ENCODE results near the gene MLST8.

The MLST8 gene

GRCh38 chr16:2206780-2207433 lies 1.7 kb downstream of the MLST8 start:
- no peaks in the 10 kb centered on the region; the same call in 1 of the 2 replicates for H3K36me3 ChIP-seq (replicated peaks; ENCODE audit: insufficient read depth, low read length)

GRCh38 chr16:2207872-2208271 lies 2.6 kb downstream of the MLST8 start:
- Histone ChIP-seq H3K4me1 (ENCODE audit: low read length) (peaks cover 7% of the 10 kb centered on the region), H3K4me3 (ENCODE audit: low read length) (no peak overlapping the region), H3K4me2 (ENCODE audit: low read depth, low read length) (no peak overlapping the region), H3K27ac (ENCODE audit: low read length) (no peak overlapping the region), H3F3A (ENCODE audit: insufficient read depth, low read length) (0 out of 2 replicates have a peak, but pooled peaks cover 3% of the 10 kb centered on the region), H3K27me3 (replicated peaks; ENCODE audit: insufficient read depth, low read length) (no peaks in the 10 kb centered on the region; the same call in none of the 2 replicates), H4K20me1 (ENCODE audit: insufficient read depth, low read length) (no peaks in the 10 kb centered on the region), H2AFZ (ENCODE audit: low read length) (no peak overlapping the region), H3K9me3 (replicated peaks; ENCODE audit: insufficient read depth, low read length) (no peaks in the 10 kb centered on the region), H3K36me3 (replicated peaks; ENCODE audit: insufficient read depth, low read length) (no peaks in the 10 kb centered on the region; the same call in 1 of the 2 replicates), H3K9me2 (replicated peaks; ENCODE audit: insufficient read depth, low read length) (no peaks in the 10 kb centered on the region), H3K9ac (ENCODE audit: low read length) (no peak overlapping the region), H3K79me2 (ENCODE audit: low read length) (peaks cover 31% of the 10 kb centered on the region)
- TF ChIP-seq EZH2phosphoT487 (IDR thresholded peaks at IDR 0.05; ENCODE audit: low read length) (no peak), EZH2 (optimal IDR thresholded peaks at IDR 0.05; ENCODE audit: low read depth, low read length) (no peak), CTCF (IDR thresholded peaks at IDR 0.05; ENCODE audit: low read length) (no peak)
- no peak for DNase-seq

More at GRCh38 chr16:2206780-2207433, 1.7 kb downstream of the MLST8 start:
- H3K9me2 ChIP-seq (replicated peaks; ENCODE audit: insufficient read depth, low read length) = no peaks in the 10 kb centered on the region
- H3K9ac ChIP-seq (ENCODE audit: low read length) = no peak overlapping the region
- H3K4me1 ChIP-seq (ENCODE audit: low read length) = peaks cover 6% of the 10 kb centered on the region
- DNase-seq = no peak
- H3K79me2 ChIP-seq (ENCODE audit: low read length) = peaks cover 27% of the 10 kb centered on the region
- no peaks in the 10 kb centered on the region for H3K9me3 ChIP-seq (replicated peaks; ENCODE audit: insufficient read depth, low read length)
- H3K4me2 ChIP-seq (ENCODE audit: low read depth, low read length) = peak overlapping the region; percentile 100; the same call in 1 of the 2 replicates
- 0 out of 2 replicates have a peak, but pooled peaks cover 3% of the 10 kb centered on the region for H3F3A ChIP-seq (ENCODE audit: insufficient read depth, low read length)
- H4K20me1 ChIP-seq (ENCODE audit: insufficient read depth, low read length) = no peaks in the 10 kb centered on the region
- no peak overlapping the region for H3K4me3 ChIP-seq (ENCODE audit: low read length)
- H3K27ac ChIP-seq (ENCODE audit: low read length) = no peak overlapping the region
- TF ChIP-seq EZH2 (optimal IDR thresholded peaks at IDR 0.05; ENCODE audit: low read depth, low read length) = no peak
- no peak for TF ChIP-seq EZH2phosphoT487 (IDR thresholded peaks at IDR 0.05; ENCODE audit: low read length)
- no peak for TF ChIP-seq CTCF (IDR thresholded peaks at IDR 0.05; ENCODE audit: low read length)
- no peak overlapping the region for H2AFZ ChIP-seq (ENCODE audit: low read length)
- peaks cover 5% of the 10 kb centered on the region for H3K27me3 ChIP-seq (replicated peaks; ENCODE audit: insufficient read depth, low read length)

GRCh38 chr16:2208308-2208707 lies 3.1 kb downstream of the MLST8 start:
- Histone ChIP-seq H3K79me2 (ENCODE audit: low read length) (peaks cover 35% of the 10 kb centered on the region), H3K9me2 (replicated peaks; ENCODE audit: insufficient read depth, low read length) (no peaks in the 10 kb centered on the region), H3K4me3 (ENCODE audit: low read length) (no peak overlapping the region), H3K9ac (ENCODE audit: low read length) (no peak overlapping the region), H3K27ac (ENCODE audit: low read length) (no peak overlapping the region), H3F3A (ENCODE audit: insufficient read depth, low read length) (peaks cover 3% of the 10 kb centered on the region; the same call in 1 of the 2 replicates), H3K36me3 (replicated peaks; ENCODE audit: insufficient read depth, low read length) (no peaks in the 10 kb centered on the region; the same call in 1 of the 2 replicates), H3K4me1 (ENCODE audit: low read length) (peaks cover 12% of the 10 kb centered on the region), H3K9me3 (replicated peaks; ENCODE audit: insufficient read depth, low read length) (no peaks in the 10 kb centered on the region), H2AFZ (ENCODE audit: low read length) (no peak overlapping the region), H3K4me2 (ENCODE audit: low read depth, low read length) (no peak overlapping the region), H4K20me1 (ENCODE audit: insufficient read depth, low read length) (no peaks in the 10 kb centered on the region), H3K27me3 (replicated peaks; ENCODE audit: insufficient read depth, low read length) (no peaks in the 10 kb centered on the region; the same call in 1 of the 2 replicates)
- no peak for DNase-seq
- TF ChIP-seq EZH2phosphoT487 (IDR thresholded peaks at IDR 0.05; ENCODE audit: low read length) = no peak
- no peak for TF ChIP-seq EZH2 (optimal IDR thresholded peaks at IDR 0.05; ENCODE audit: low read depth, low read length)
- TF ChIP-seq CTCF (IDR thresholded peaks at IDR 0.05; ENCODE audit: low read length) = no peak
